GM21723 (cell line): ENCODE measurements around the gene PPM1M.

Source experiments
- ATAC-seq: cut with Tn5 transposase; IDR thresholded peaks from one replicate; pipeline ENCODE4 v1.9.1; 2021; ENCODE audit warnings: mild to moderate bottlenecking, moderate library complexity; ENCODE audit not compliant: unreplicated experiment

The PPM1M gene

GRCh38 chr3:52293491-52294319 lies 48.1 kb downstream of the PPM1M start:
- no peak for ATAC-seq

GRCh38 chr3:52294320-52295150 lies 49.0 kb downstream of the PPM1M start:
- ATAC-seq = no peak

GRCh38 chr3:52295671-52296208 lies 50.2 kb downstream of the PPM1M start:
- no peak for ATAC-seq

- no peak for ATAC-seq
Observed at GRCh38 chr3:52297242-52298148, 51.9 kb downstream of the PPM1M start.

GRCh38 chr3:52298149-52299098 lies 52.9 kb downstream of the PPM1M start:
- no peak for ATAC-seq

GRCh38 chr3:52299247-52299878 lies 53.8 kb downstream of the PPM1M start:
- ATAC-seq = no peak
